HG03196 (cell line): ENCODE data around the gene CRNN.
A peak's percentile ranks its signal among the peaks of the same experiment; 100 is the strongest.

Source experiments
- ATAC-seq: cut with Tn5 transposase; IDR thresholded peaks from one replicate; pipeline ENCODE4 v1.9.1; 2021; ENCODE audit not compliant: unreplicated experiment

The CRNN gene

GRCh38 chr1:152413909-152414308, at the start of gene CRNN:
Gene CRNN (minus strand): TSS chr1:152414263. CDS start chr1:152412233, 2,030 bp downstream.
- no peak for ATAC-seq

- ATAC-seq, result no peak
These were observed 48.6 kb upstream of the CRNN start for GRCh38 chr1:152462636-152463035.

DNA sequence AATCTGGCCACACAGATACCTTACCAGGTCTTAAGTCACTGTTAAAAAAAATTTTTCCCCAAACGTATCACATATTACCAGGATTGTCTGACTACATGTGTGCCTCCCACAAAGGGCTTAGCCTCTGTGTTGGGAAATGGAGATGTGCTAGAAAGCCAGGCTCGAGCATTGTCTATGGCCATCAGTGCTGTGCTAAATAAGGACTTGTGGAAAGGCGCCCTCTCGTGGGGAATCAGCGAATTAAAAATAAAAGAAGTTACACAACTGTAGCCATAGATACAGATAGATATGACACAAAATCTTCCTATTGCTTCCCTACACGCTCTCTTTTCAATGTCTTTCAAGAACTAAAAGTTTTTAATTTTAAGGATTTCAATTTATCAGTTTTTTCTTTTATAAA, 47.5 kb upstream of the CRNN start:
- no peak for ATAC-seq

DNA sequence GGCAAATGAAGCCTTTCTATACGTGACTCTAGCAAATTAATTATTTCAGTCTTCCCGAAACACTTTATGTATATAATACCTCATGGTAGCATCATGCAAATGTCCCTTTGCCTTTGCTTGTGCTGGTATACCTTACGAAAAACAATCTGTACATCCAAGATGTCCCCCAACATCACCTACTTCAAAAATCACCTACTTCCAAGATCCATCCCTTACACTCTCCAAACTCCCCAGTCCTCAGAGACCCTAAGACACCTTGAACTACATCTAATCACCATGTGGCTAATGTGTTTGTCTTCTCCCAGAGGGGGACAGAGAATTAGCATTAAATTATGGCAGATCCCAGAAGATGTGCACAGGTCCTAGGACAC, 46.5 kb upstream of the CRNN start:
- no peak for ATAC-seq

DNA sequence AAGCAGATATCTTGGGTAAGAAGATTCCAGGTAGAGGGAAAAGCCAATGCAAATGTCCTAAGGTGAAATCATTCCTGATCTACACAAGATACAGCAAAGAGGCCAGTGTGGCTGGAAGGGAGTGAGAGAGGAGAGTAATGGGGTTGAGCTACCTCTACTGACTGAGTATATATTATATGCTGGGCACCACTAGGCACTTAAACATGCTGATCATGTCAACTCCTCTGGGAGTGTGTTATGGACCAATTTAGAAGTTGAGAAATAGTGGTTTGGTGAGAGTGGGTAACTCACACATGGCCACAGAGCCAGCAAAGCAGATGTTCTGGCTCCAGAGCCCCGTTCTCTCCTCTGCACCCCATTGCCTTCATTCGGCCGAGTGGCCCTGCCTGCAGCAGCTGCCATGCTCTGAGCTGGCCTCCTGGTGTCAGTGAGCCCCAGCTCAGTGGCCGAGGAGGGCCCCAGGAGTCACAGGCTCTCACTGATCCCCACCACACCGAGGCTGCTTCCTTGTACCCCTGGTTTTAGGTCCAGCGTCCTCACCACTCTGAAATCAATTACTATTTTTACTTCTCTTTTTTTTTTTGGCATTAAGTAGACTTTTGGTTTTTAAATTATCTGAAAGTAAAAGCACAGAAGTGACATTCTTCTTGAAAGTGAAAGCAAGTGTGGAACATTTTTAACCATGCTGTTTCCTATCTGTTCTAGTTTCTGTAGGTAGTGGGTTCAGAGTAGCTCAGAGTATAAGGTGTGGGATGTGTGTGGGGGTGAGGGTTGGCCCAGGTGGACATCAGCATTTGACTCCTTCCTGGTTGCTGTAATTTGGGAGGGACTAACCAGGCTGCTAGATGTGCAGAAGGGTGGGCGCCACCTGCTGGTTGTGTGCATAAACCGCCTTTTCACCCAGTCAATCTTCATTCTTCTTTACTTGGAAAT, 45.8 kb upstream of the CRNN start:
- peak; percentile 86 for ATAC-seq

- ATAC-seq, result no peak
These were observed 44.5 kb upstream of the CRNN start for GRCh38 chr1:152458384-152459185.

DNA sequence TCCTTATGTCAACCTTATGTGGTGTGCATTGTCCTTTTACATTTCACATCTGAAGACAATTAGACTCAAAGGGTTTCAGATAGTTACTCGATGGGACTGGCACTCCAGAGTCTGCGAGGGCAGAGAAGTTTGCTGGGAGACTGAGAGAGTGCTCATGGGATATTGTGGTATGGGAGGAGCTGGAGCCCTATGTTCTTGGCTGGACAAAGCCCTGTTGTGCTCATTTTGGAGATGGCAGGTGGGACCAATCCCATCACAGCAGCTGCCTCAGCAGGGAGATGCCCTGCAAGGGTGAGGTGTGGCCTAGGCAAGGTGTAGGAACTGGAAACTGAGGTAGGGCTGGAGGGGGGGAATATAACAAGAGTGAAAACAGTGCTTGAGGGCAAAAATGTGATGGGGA, 43.5 kb upstream of the CRNN start:
- no peak for ATAC-seq

GRCh38 chr1:152457071-152457470, 43.0 kb upstream of the CRNN start:
- ATAC-seq, result no peak

- no peak for ATAC-seq
These were observed 37.2 kb upstream of the CRNN start for GRCh38 chr1:152451254-152451653.

DNA sequence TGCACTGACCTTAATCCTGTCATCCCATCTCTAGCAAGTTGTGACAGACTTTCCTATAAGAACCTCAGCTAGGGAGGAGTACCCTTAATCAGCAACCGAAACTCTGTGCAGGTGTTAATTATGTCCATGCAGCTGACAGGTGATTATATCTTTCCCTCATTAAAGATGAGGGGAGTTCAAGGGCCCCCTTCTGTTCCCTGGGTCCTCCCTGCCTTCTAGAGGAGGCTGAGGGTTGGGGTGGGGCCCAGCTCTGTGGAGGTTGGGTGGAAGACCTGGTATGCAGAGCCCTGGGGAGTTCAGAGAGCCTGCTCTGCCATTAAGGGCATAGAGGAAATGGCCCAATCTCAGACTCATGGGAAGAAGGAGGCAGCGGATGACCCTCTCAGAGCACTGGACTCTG, 35.6 kb upstream of the CRNN start:
- ATAC-seq, result no peak

- ATAC-seq, result no peak
These were observed 34.4 kb upstream of the CRNN start for GRCh38 chr1:152448496-152448895.

DNA sequence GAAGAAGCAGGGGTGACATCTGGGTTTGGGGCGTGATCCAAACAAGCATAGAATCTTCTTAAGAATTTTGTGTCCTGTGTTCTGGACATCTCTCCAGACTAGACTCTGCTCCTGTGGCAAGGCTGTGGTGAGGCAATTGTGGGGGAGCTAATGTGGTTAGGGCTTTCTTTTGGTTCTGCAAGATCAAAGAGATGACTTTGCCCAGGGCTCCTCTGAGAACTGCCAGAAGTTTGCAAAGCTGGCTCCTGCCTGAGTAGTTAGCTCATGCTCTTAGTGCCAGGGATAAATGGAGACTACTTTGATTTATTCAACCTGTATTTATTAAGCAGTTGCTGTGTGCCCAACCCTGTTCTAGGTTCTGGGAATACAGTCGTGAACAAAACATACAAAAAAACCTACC, 34.0 kb upstream of the CRNN start:
- ATAC-seq, result no peak

- no peak for ATAC-seq
These were observed 33.4 kb upstream of the CRNN start for GRCh38 chr1:152447484-152447883.

DNA sequence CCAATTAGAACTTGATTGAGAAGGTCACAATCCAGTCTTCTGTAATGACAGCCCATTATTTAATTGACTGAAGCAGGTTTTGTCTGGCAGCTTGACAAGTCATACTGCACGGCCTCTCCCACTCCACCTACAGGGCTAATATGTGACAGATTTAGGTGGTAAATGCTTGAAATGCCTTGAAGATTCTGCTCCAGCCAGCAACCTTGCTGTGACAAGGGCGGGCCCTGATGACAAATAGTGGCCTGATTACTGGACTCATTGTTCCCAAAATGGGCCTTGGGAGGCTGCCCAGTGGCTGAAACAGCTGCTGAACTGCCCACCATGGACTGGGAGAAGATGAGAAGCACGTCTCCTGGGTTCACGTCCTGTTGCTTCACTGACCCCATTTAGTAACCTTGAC, 30.0 kb upstream of the CRNN start:
- ATAC-seq, result no peak

DNA sequence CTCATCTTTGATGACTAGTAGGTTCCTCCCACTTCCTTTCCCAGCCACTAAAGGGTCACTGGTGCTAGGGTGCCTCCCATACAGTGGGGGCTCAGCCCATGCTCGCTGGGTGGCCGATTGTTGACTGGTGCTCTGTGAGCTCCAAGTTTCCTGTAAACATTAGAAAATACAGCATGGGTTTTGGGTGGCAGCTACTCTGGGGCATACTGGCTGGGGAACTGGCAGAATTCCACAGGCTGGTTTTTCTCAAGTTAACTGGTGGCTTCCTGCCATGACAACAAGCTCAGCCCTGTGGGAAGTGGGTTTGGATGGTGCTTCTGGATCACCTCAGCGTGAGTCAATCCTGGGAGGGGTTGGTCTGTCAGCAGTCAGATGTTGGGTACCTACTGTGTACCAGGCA, 28.7 kb upstream of the CRNN start:
- no peak for ATAC-seq

DNA sequence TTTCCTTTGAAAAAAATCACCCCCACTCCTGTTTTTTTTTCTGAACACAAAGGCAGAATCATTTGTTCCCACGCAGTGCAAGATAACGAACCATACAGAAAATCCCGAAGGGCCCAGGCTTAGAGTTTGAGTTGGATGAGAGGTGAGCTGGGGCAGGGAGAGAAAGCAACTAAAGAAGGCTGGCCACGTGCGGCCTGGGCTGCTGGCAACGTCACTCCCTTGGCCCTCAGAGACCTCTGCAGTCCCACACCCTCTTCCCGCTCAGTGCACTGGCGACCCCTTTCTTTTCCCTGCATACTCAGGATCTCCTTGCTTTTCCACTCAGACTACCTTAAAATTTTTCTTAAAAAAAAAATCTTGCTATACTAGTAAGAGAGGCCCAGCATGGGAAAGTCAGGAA, 28.2 kb upstream of the CRNN start:
- ATAC-seq, result no peak

DNA sequence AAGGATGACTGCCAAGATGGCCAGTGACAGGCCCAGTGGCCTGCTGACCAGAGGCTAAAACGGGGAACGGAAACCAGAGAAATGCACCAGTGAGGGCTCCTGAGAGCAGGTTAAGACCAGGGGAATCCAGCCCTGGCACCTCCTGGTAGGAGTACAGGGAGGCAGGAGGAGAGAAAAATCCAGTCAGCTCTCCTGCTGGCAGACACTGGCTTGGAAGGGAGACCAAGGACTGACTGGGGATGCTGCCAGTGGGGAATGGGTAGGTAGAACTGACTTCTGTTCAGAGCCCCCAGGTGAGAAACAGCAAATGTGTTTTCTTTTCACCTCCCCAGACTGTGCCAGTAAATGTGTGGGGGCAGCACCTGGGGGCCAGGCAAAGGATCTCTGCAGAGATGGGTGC, 27.7 kb upstream of the CRNN start:
- no peak for ATAC-seq

DNA sequence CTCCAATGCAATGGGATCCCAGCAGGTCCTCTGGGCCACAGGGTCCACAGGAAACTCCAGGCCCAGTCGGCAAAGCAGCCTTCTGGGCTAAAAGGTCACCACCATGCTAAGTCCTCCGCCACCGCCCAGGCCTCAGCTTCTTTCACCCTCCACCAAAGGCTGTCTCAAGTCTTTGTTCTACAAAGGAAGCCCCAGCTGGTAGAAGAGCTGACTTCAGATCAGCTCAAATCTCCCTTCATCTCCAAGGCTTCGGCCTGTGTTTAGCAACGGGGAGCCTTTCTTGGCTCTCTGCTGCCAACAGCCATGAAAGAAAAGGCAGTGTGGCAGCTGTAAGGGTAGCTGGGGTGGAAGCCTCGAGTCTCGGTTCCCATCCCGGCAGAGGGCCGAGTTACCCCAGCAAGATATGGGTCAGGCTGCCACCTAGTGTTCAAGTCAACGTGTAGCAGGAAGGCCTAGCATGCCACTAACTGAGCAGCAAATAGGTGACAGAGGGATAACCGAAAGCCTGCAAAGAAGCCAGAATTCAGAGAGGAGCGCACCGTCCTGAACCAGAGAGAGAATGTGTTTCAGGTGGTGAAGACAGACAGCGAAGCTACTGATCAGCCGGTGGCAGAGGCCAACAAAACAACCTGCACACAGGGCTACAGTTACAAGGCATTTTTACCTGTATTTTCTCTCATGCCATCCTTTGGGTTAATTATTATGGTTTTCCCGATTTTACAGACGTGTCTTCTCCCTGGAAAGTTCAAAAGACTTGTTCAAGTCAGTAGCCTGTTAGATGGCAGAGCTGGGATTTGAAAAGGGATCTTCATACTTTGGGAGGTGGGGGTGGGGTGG, 26.8 kb upstream of the CRNN start:
- ATAC-seq, result peak; percentile 83

DNA sequence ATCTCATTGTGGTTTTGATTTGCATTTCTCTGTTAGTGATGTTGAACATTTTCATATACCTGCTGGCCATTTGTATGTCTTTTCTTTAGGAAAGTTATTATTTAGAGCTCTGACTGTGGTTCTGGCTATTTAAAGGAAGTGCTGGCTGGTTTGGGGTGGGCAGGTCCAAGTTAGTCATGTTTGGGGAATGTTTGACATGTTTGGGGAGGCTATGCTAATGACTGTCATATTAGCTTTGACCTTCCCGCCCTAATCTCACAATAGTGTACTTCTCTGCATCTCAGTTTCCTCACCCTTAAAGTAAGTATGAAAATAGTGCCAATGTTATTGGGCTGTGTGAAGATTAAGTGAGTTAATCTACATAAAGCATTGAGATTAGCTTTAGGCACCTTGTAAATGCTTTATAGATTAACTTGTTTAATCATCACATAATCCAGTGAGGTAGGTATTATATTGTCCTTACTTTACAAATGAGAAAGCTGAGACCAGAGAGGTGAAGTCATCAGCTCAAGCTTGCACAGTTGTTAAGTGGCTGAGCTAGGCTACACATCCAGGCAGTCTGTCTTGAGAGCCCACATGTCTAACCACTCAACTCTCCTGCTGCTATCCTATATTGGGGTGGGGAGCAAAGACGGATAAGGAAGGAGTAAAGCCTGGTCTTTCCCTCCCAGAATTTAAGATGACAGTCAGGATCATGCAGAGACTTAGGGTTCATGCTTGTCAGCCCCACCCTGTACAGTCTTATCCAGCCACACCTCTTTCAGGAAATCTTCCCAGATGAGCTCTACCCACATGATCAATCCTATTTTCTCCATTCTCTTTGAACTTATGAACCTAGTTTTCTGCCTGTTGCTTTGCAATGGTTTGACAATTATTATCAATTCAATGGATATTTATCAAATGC, 22.8 kb upstream of the CRNN start:
- no peak for ATAC-seq

GRCh38 chr1:152427458-152427857, 13.4 kb upstream of the CRNN start:
- ATAC-seq, result no peak
